Measurements from ENCODE around the gene SANBR. TPM values are rescaled to one million over a fixed set of nuclear protein-coding genes. Genes with fewer than 3 reads are reported as not detected.

SANBR gene
- total and polyA plus RNA-seq, 2 of the 13 experiments (the other 11 are each of a cell fraction or from before 2014, with no cell fraction given), result 9.8 to 20.9 TPM

GRCh38 chr2:61017003-61017555 is 48.6 kb upstream of the SANBR start (continued):
- no peak for TF ChIP-seq ARID3A (IDR thresholded peaks at IDR 0.05; ENCODE audit: low read depth, low read length)
- TF ChIP-seq, protein P1, sequence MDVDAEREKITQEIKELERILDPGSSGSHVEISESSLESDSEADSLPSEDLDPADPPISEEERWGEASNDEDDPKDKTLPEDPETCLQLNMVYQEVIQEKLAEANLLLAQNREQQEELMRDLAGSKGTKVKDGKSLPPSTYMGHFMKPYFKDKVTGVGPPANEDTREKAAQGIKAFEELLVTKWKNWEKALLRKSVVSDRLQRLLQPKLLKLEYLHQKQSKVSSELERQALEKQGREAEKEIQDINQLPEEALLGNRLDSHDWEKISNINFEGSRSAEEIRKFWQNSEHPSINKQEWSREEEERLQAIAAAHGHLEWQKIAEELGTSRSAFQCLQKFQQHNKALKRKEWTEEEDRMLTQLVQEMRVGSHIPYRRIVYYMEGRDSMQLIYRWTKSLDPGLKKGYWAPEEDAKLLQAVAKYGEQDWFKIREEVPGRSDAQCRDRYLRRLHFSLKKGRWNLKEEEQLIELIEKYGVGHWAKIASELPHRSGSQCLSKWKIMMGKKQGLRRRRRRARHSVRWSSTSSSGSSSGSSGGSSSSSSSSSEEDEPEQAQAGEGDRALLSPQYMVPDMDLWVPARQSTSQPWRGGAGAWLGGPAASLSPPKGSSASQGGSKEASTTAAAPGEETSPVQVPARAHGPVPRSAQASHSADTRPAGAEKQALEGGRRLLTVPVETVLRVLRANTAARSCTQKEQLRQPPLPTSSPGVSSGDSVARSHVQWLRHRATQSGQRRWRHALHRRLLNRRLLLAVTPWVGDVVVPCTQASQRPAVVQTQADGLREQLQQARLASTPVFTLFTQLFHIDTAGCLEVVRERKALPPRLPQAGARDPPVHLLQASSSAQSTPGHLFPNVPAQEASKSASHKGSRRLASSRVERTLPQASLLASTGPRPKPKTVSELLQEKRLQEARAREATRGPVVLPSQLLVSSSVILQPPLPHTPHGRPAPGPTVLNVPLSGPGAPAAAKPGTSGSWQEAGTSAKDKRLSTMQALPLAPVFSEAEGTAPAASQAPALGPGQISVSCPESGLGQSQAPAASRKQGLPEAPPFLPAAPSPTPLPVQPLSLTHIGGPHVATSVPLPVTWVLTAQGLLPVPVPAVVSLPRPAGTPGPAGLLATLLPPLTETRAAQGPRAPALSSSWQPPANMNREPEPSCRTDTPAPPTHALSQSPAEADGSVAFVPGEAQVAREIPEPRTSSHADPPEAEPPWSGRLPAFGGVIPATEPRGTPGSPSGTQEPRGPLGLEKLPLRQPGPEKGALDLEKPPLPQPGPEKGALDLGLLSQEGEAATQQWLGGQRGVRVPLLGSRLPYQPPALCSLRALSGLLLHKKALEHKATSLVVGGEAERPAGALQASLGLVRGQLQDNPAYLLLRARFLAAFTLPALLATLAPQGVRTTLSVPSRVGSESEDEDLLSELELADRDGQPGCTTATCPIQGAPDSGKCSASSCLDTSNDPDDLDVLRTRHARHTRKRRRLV (CRISPR knock-in tag; IDR thresholded peaks at IDR 0.05), result no peak; the same call in none of the 2 replicates
- no peak; the same call in 1 of the 2 replicates for TF ChIP-seq NFYB (CRISPR knock-in tag; IDR thresholded peaks at IDR 0.05)
- no peak for TF ChIP-seq HMG20A (CRISPR knock-in tag; IDR thresholded peaks at IDR 0.05; ENCODE audit: borderline replicate concordance)
- TF ChIP-seq KDM2A (CRISPR knock-in tag; IDR thresholded peaks at IDR 0.05; ENCODE audit: borderline replicate concordance, low read depth), result peak; percentile 85
- TF ChIP-seq KLF16 (CRISPR knock-in tag; IDR thresholded peaks at IDR 0.05), result peak; percentile 82 to 86; a peak in 2 of 4 replicates
- TF ChIP-seq ZNF317 (CRISPR knock-in tag; IDR thresholded peaks at IDR 0.05), result 0 out of 2 replicates have a peak, but pooled peaks have one; percentile 32
- no peak for TF ChIP-seq CC2D1A (CRISPR knock-in tag; IDR thresholded peaks at IDR 0.05)
- TF ChIP-seq, protein P2, sequence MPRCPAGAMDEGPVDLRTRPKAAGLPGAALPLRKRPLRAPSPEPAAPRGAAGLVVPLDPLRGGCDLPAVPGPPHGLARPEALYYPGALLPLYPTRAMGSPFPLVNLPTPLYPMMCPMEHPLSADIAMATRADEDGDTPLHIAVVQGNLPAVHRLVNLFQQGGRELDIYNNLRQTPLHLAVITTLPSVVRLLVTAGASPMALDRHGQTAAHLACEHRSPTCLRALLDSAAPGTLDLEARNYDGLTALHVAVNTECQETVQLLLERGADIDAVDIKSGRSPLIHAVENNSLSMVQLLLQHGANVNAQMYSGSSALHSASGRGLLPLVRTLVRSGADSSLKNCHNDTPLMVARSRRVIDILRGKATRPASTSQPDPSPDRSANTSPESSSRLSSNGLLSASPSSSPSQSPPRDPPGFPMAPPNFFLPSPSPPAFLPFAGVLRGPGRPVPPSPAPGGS (CRISPR knock-in tag; IDR thresholded peaks at IDR 0.05), result no peak
- TF ChIP-seq ZNF557 (CRISPR knock-in tag; IDR thresholded peaks at IDR 0.05), result no peak; the same call in 1 of the 2 replicates
- TF ChIP-seq ZHX1 (CRISPR knock-in tag; IDR thresholded peaks at IDR 0.05; ENCODE audit: low read depth), result no peak
- no peak for TF ChIP-seq RARG (CRISPR knock-in tag; IDR thresholded peaks at IDR 0.05; ENCODE audit: low read depth)
- TF ChIP-seq ZFP37 (CRISPR knock-in tag; IDR thresholded peaks at IDR 0.05; ENCODE audit: borderline replicate concordance), result no peak
- no peak for TF ChIP-seq CENPX (CRISPR knock-in tag; IDR thresholded peaks at IDR 0.05)
- no peak; the same call in 1 of the 2 replicates for TF ChIP-seq ZNF703 (CRISPR knock-in tag; IDR thresholded peaks at IDR 0.05; ENCODE audit: borderline replicate concordance)
- TF ChIP-seq ZNF335 (CRISPR knock-in tag; IDR thresholded peaks at IDR 0.05), result peak; percentile 11; the same call in 1 of the 2 replicates
- TF ChIP-seq SOX6 (IDR thresholded peaks at IDR 0.05), result no peak
- TF ChIP-seq SOX6 (CRISPR knock-in tag; IDR thresholded peaks at IDR 0.05), result no peak
